PFSK-1 (cell line): ENCODE data around the gene POLA2.

ENCODE experiments used
- FOXP2 ChIP-seq: optimal IDR thresholded peaks from 2 replicates; pipeline ENCODE3; 2011; ENCODE audit warnings: borderline replicate concordance, control low read depth, inconsistent platforms; ENCODE audit not compliant: insufficient read depth; ENCODE audit errors: extremely low read length, extremely low read depth
- POLR2AphosphoS5 ChIP-seq: IDR thresholded peaks from 2 replicates; pipeline ENCODE4 v1.6.1; 2012; ENCODE audit warnings: low read depth, mild to moderate bottlenecking, control low read depth, low read length, moderate library complexity
- SIN3A ChIP-seq: IDR thresholded peaks from 2 replicates; pipeline ENCODE4 v1.6.1; 2012; ENCODE audit warnings: mild to moderate bottlenecking, low read length, moderate library complexity, borderline replicate concordance; ENCODE audit not compliant: insufficient read depth
- TAF1 ChIP-seq: IDR thresholded peaks from 2 replicates; pipeline ENCODE4 v1.6.1; 2012; ENCODE audit warnings: low read length, control low read depth, borderline replicate concordance; ENCODE audit not compliant: insufficient read depth
- TF ChIP-seq, protein P1 (sequence below), 2 experiments: IDR thresholded peaks; 2 replicates each; pipeline versions ENCODE4 v1.6.1 to v1.8.0; 2011 to 2012; ENCODE audit warnings: low read depth in 2 of 2, low read length in 2 of 2, control low read depth in 1 of 2, inconsistent platforms in 1 of 2, mild to moderate bottlenecking in 1 of 2, moderate library complexity in 1 of 2; ENCODE audit not compliant: insufficient read depth in 1 of 2

The POLA2 gene

DNA sequence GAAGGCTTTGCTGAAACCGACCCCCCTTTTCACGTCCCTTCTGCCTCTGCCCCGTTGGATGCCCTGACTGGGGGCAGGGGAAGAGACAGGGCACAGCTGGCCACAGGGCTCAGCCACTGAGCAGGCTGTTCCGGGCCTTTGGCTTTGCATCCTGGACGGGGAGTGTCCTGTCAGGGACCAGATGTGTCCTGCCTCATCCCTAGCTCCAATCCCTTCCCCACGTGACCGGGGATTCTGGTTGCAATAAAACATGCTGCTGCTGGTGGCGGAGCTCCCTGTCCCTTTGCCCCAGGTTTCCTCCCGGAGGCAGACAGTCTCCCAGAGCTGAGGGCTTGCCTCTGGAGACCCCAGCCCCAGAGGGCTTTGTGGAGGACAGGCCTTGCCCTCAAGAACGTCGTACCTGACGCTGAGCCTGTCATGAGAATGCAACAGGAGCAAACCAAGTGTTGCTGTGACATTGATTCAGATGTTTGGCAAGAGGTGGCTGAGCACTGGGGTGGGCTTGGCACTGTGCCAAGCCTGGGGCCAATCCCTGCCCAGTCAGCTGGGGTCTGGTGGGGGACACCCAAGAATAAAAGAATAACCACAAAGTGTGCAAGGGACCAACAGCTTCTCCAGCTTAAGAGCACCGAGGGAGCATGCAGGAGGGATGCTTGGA, 60.2 kb downstream of the POLA2 start:
- no peak for TF ChIP-seq FOXP2
- no peak for TF ChIP-seq TAF1
- TF ChIP-seq SIN3A, result no peak
- no peak for TF ChIP-seq POLR2AphosphoS5
- TF ChIP-seq, protein P1, sequence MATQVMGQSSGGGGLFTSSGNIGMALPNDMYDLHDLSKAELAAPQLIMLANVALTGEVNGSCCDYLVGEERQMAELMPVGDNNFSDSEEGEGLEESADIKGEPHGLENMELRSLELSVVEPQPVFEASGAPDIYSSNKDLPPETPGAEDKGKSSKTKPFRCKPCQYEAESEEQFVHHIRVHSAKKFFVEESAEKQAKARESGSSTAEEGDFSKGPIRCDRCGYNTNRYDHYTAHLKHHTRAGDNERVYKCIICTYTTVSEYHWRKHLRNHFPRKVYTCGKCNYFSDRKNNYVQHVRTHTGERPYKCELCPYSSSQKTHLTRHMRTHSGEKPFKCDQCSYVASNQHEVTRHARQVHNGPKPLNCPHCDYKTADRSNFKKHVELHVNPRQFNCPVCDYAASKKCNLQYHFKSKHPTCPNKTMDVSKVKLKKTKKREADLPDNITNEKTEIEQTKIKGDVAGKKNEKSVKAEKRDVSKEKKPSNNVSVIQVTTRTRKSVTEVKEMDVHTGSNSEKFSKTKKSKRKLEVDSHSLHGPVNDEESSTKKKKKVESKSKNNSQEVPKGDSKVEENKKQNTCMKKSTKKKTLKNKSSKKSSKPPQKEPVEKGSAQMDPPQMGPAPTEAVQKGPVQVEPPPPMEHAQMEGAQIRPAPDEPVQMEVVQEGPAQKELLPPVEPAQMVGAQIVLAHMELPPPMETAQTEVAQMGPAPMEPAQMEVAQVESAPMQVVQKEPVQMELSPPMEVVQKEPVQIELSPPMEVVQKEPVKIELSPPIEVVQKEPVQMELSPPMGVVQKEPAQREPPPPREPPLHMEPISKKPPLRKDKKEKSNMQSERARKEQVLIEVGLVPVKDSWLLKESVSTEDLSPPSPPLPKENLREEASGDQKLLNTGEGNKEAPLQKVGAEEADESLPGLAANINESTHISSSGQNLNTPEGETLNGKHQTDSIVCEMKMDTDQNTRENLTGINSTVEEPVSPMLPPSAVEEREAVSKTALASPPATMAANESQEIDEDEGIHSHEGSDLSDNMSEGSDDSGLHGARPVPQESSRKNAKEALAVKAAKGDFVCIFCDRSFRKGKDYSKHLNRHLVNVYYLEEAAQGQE (IDR thresholded peaks at IDR 0.05; ENCODE audit: insufficient read depth in 1 of 2, low read depth in 2 of 2, low read length in 2 of 2), result no peak

DNA sequence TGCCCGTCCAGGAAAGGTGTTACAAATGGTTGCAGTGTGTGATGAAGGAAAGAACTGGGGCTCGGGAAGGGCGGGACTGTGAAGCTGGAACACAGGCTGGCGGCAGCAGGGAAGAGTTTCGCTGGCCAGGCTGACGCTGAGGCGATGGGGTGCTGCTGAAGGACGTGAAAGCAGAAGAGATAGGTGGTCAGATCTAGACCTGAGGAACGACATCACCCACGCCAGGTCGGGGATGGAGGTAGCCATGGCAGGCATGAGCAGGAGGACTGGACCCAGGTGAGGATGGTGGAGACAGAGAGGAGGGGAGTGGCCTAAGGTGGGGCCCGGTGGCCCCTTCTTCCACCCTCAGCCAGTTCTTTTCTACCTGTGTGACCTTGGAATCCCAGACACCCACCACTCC, 62.1 kb downstream of the POLA2 start:
- TF ChIP-seq FOXP2, result no peak
- no peak for TF ChIP-seq POLR2AphosphoS5
- TF ChIP-seq SIN3A, result no peak
- no peak for TF ChIP-seq TAF1
- TF ChIP-seq, protein P1 (IDR thresholded peaks at IDR 0.05; ENCODE audit: insufficient read depth in 1 of 2, low read depth in 2 of 2, low read length in 2 of 2), result no peak

DNA sequence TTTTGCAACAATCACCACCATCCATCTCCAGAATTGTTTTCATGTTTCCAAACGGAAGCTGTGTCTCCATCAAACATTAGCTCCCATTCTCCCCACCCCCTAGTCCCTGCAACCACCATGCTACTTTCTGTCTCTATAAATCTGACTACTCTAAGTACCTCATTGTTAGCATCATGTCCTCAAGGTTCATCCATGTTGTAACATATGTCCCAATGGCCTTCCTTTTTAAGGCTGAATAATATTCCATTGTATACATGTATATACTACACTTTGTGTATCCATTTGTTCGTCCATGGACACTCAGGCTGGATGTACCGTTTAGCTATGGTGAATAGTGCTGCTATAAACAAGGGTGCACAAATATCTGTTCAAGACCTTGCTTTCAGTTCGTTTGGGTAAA, 63.7 kb downstream of the POLA2 start:
- no peak for TF ChIP-seq SIN3A
- TF ChIP-seq TAF1, result no peak
- TF ChIP-seq, protein P1 (IDR thresholded peaks at IDR 0.05; ENCODE audit: insufficient read depth in 1 of 2, low read depth in 2 of 2, low read length in 2 of 2), result no peak
- no peak for TF ChIP-seq FOXP2
- TF ChIP-seq POLR2AphosphoS5, result no peak

DNA sequence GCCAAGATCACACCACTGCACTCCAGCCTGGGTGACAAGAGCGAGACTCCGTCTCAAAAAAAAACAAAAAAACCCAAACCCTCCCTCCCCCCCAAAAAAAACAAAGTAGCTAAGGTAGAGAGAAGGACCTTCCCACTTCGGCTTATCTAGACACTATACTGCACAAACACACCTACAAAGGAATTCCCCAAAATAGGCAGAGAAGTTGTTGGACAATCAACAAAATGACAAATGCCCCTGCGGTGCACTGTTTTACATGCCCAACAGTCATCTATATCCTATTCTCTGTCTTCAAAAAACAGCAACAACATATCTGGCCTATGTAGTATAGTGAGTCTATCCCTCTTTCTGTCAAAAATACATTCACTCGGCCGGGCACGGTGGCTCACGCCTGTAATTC, 65.3 kb downstream of the POLA2 start:
- no peak for TF ChIP-seq POLR2AphosphoS5
- no peak for TF ChIP-seq FOXP2
- TF ChIP-seq TAF1, result no peak
- TF ChIP-seq, protein P1 (IDR thresholded peaks at IDR 0.05; ENCODE audit: insufficient read depth in 1 of 2, low read depth in 2 of 2, low read length in 2 of 2), result no peak
- no peak for TF ChIP-seq SIN3A

DNA sequence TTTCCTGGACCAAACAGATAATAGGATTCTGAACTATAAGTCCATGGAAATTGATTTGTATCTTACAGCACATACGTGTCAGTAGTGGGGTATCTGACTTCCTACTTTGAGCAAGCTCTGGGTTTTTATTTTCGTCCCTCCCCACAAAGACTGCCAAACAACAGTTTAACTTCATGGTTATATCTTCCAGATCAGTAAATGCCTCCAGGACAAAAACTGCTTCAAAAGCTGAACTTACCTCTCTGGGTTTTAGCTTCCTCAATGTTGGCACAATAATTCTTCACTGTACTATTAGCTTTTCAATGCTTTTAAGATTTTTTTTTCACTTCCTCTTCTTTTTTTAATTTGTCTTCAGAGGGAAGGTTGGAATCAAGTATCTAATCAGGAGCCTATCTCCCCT, 67.7 kb downstream of the POLA2 start:
- TF ChIP-seq, protein P1 (IDR thresholded peaks at IDR 0.05; ENCODE audit: insufficient read depth in 1 of 2, low read depth in 2 of 2, low read length in 2 of 2), result no peak
- TF ChIP-seq TAF1 (no peak), FOXP2 (no peak), SIN3A (no peak), POLR2AphosphoS5 (no peak)
